GM23338 (cell line): ENCODE data around the gene CEND1. TPM values are rescaled to one million over a fixed set of nuclear protein-coding genes. Genes with fewer than 3 reads are reported as not detected.

ENCODE experiments used
- ATAC-seq: fragments of 200-7000 bp; cut with Tn5 transposase; 3 replicates; pipeline ENCODE4 v1.9.1; 2020
- DNase-seq: peaks from one replicate; pipeline ENCODE4 v3.0.0-alpha.2; 2015; ENCODE audit warnings: low spot score
- H2AFZ ChIP-seq: fragments of 200-600 bp; sonication (generic); 2 replicates; pipeline ENCODE4 v1.8.0; 2016; ENCODE audit warnings: antibody characterized with exemption, mild to moderate bottlenecking, moderate library complexity
- H3F3A ChIP-seq: fragments of 200-600 bp; sonication (generic); replicated peaks from 2 replicates; pipeline ENCODE4 v1.8.0; 2017; ENCODE audit warnings: antibody characterized with exemption, mixed run types, low read depth
- H3K27ac ChIP-seq: fragments of 200-600 bp; sonication (generic); 2 replicates; pipeline ENCODE4 v1.6.1; 2016; ENCODE audit warnings: low read depth
- H3K27me3 ChIP-seq: fragments of 200-600 bp; sonication (generic); 2 replicates; pipeline ENCODE4 v1.8.0; 2016; ENCODE audit warnings: mild to moderate bottlenecking, mixed run types, moderate library complexity; ENCODE audit not compliant: insufficient read depth
- H3K36me3 ChIP-seq: fragments of 200-600 bp; sonication (generic); 2 replicates; pipeline ENCODE4 v1.8.0; 2016; ENCODE audit warnings: mild to moderate bottlenecking; ENCODE audit not compliant: insufficient read depth
- H3K4me1 ChIP-seq: fragments of 200-600 bp; sonication (generic); 2 replicates; pipeline ENCODE4 v1.8.0; 2016; ENCODE audit warnings: mild to moderate bottlenecking, moderate library complexity; ENCODE audit not compliant: insufficient read depth
- H3K4me2 ChIP-seq: fragments of 200-600 bp; sonication (generic); 2 replicates; pipeline ENCODE4 v1.7.1; 2017; ENCODE audit warnings: mixed run types
- H3K4me3 ChIP-seq: fragments of 200-600 bp; sonication (generic); 2 replicates; pipeline ENCODE4 v1.6.1; 2016; ENCODE audit warnings: mixed run types
- H3K79me2 ChIP-seq: fragments of 200-600 bp; sonication (generic); replicated peaks from 2 replicates; pipeline ENCODE4 v1.8.0; 2017; ENCODE audit warnings: mild to moderate bottlenecking; ENCODE audit not compliant: insufficient read depth
- H3K9me2 ChIP-seq: fragments of 200-600 bp; sonication (generic); 2 replicates; pipeline ENCODE4 v1.8.0; 2017; ENCODE audit not compliant: insufficient read depth
- H4K20me1 ChIP-seq: fragments of 200-600 bp; sonication (generic); replicated peaks from 2 replicates; pipeline ENCODE4 v1.8.0; 2017; ENCODE audit warnings: mild to moderate bottlenecking; ENCODE audit not compliant: insufficient read depth
- H3K27ac Mint-ChIP-seq: 2 replicates; pipeline ENCODE4 v1.8.0; 2020; ENCODE audit warnings: inconsistent platforms, mild to moderate bottlenecking, moderate library complexity, mixed read lengths
- H3K27me3 Mint-ChIP-seq: 3 replicates; pipeline ENCODE4 v1.8.0; 2022; ENCODE audit warnings: low read depth, mild to moderate bottlenecking, moderate library complexity, mixed read lengths, inconsistent platforms; ENCODE audit not compliant: insufficient read depth, poor library complexity
- H3K36me3 Mint-ChIP-seq: 3 replicates; pipeline ENCODE4 v1.8.0; 2021; ENCODE audit warnings: low read depth, mild to moderate bottlenecking, inconsistent platforms, moderate library complexity, mixed read lengths
- H3K4me1 Mint-ChIP-seq: 3 replicates; pipeline ENCODE4 v1.8.0; 2020; ENCODE audit warnings: mild to moderate bottlenecking, inconsistent platforms, mixed read lengths
- H3K4me3 Mint-ChIP-seq: 3 replicates; pipeline ENCODE4 v1.8.0; 2021; ENCODE audit warnings: moderate library complexity, mild to moderate bottlenecking, inconsistent platforms, mixed read lengths
- H3K9me3 Mint-ChIP-seq: 3 replicates; pipeline ENCODE4 v1.8.0; 2020; ENCODE audit warnings: moderate library complexity, mild to moderate bottlenecking, inconsistent platforms, mixed read lengths
- CREB1 ChIP-seq: fragments of 250-450 bp; sonication (Bioruptor Pico); IDR thresholded peaks from 2 replicates; pipeline ENCODE4 v1.5.0; 2020; ENCODE audit warnings: low read depth, mild to moderate bottlenecking, moderate library complexity
- ETS1 ChIP-seq: IDR thresholded peaks from 2 replicates; pipeline ENCODE4 v1.6.1; 2016; ENCODE audit warnings: antibody characterized with exemption
- EZH2 ChIP-seq: fragments of 200-600 bp; sonication (generic); IDR thresholded peaks from one replicate; pipeline ENCODE4 v1.8.0; 2017; ENCODE audit warnings: antibody characterized with exemption, mild to moderate bottlenecking, low read depth; ENCODE audit not compliant: unreplicated experiment
- EZH2phosphoT487 ChIP-seq: fragments of 200-600 bp; sonication (generic); IDR thresholded peaks from one replicate; pipeline ENCODE4 v1.8.1; 2018; ENCODE audit warnings: antibody characterized with exemption; ENCODE audit not compliant: unreplicated experiment
- JUNB ChIP-seq: IDR thresholded peaks from one replicate; pipeline ENCODE4 v1.6.1; 2016; ENCODE audit warnings: antibody characterized with exemption; ENCODE audit not compliant: unreplicated experiment
- NANOG ChIP-seq: IDR thresholded peaks from 2 replicates; pipeline ENCODE4 v1.6.1; 2016; ENCODE audit warnings: antibody characterized with exemption, borderline replicate concordance
- POLR2AphosphoS5 ChIP-seq: IDR thresholded peaks from 2 replicates; pipeline ENCODE4 v1.6.1; 2016; ENCODE audit warnings: antibody characterized with exemption, low read depth
- REST ChIP-seq: IDR thresholded peaks from one replicate; pipeline ENCODE4 v1.6.1; 2018; ENCODE audit warnings: antibody characterized with exemption; ENCODE audit not compliant: unreplicated experiment
- STAT1 ChIP-seq: IDR thresholded peaks from one replicate; pipeline ENCODE4 v1.6.1; 2016; ENCODE audit warnings: antibody characterized with exemption; ENCODE audit not compliant: unreplicated experiment
- ZNF114 ChIP-seq: fragments of 250-450 bp; sonication (Bioruptor Pico); IDR thresholded peaks from 2 replicates; pipeline ENCODE4 v1.5.0; 2020; ENCODE audit warnings: mild to moderate bottlenecking, moderate library complexity
- ZNF331 ChIP-seq: fragments of 250-450 bp; sonication (Bioruptor Pico); IDR thresholded peaks from 2 replicates; pipeline ENCODE4 v1.5.0; 2020; ENCODE audit warnings: low read depth, mild to moderate bottlenecking, moderate library complexity
- polyA plus RNA-seq: library from polyadenylated mRNA; unstranded; fragments of >200 nt; fragmentation: Nextera tagmentation; extraction: Ambion mirVana; gene quantifications from 2 replicates; pipeline ENCODE4 v1.2.1, GENCODE V29; 2016
- total RNA-seq: library from RNA; depleted of rRNA; stranded (reverse); fragments of >200 nt; shearing (Covaris generic); gene quantifications from 2 replicates; pipeline ENCODE4 v1.2.3, GENCODE V29; 2014
- TF ChIP-seq, protein P1 (sequence below), 2 experiments: fragments of 200-600 bp in 1 of 2; sonication (generic) in 1 of 2; conservative IDR thresholded peaks; 2 replicates each; pipeline versions ENCODE4 v1.5.1 to v1.6.1; 2016 to 2017; ENCODE audit warnings: antibody characterized with exemption in 2 of 2, low read depth in 2 of 2, mild to moderate bottlenecking in 2 of 2, moderate library complexity in 1 of 2
- TF ChIP-seq, protein P2 (sequence below): fragments of 250-450 bp; sonication (Bioruptor Pico); IDR thresholded peaks from 2 replicates; pipeline ENCODE4 v1.5.0; 2020; ENCODE audit warnings: mild to moderate bottlenecking, moderate library complexity

CEND1 gene
- total and polyA plus RNA-seq, 2 experiments from 2014 or later: 4.8 to 5.5 TPM

DNA sequence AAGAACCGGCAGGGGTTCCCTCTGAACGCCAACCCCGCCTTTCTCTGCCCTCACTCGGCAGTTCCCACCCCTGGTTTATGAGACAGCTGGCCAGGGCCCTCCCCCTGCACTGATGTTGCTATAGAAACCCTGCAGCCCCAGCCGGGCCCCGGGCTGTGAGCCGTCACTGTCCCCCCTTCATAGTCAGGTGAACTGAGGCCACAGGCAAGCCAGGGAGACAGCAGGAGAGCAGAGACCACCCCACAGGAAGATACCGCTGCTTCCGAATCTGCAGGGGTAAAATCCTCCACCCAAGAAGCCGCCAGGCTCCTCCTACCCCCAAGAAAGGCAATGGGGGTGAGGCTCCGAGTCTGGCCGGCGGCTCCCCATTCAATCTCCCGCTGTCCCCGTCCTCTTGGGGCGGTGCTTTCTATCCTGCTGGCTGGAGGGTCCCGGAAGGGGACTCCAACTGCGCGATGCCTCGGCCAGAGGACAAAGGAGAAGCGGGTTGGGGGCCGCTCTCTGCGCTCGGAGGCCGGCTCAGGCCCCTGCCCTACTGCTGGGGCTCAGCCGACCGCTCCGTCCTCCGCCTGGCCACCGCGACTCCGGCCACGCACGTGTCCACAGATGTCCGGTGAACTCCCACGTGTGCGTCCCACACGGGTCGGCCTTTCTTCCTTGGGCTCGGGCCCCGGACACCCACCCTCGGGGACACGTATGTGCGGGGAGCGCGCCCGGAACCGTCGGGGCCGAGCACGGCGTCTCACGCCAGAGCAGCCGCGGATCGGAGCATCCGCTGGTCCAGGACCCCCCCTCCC lies 7.6 kb upstream of the CEND1 start:
- peak overlapping the region; percentile 81 for H3K4me3 Mint-ChIP-seq
- Histone ChIP-seq H3K79me2 (no peaks in the 10 kb centered on the region; the same call in 1 of the 2 replicates), H3K9me2 (no peaks in the 10 kb centered on the region), H3K4me3 (peak overlapping the region; percentile 86), H4K20me1 (no peaks in the 10 kb centered on the region), H3K27me3 (no peaks in the 10 kb centered on the region), H3K4me1 (peaks cover 8% of the 10 kb centered on the region; the same call in 1 of the 2 replicates), H3K27ac (peak overlapping the region; percentile 69; the same call in 1 of the 2 replicates), H3F3A (peaks cover 14% of the 10 kb centered on the region), H3K36me3 (no peaks in the 10 kb centered on the region), H2AFZ (peak overlapping the region; percentile 52; the same call in 1 of the 2 replicates), H3K4me2 (peak overlapping the region; percentile 95)
- H3K36me3 Mint-ChIP-seq: peaks cover 6% of the 10 kb centered on the region; the same call in 1 of the 3 replicates
- peaks cover 16% of the 10 kb centered on the region; the same call in 2 of the 3 replicates for H3K4me1 Mint-ChIP-seq
- H3K27me3 Mint-ChIP-seq: peaks cover 5% of the 10 kb centered on the region
- H3K9me3 Mint-ChIP-seq: no peaks in the 10 kb centered on the region
- ATAC-seq (peak; percentile 49), DNase-seq (peak; percentile 76)
- no peak for TF ChIP-seq CREB1 (CRISPR knock-in tag)
- TF ChIP-seq EZH2: no peak
- no peak for TF ChIP-seq ETS1
- TF ChIP-seq STAT1: no peak
- TF ChIP-seq REST: no peak
- TF ChIP-seq POLR2AphosphoS5: no peak; the same call in 1 of the 2 replicates
- TF ChIP-seq JUNB: no peak
- TF ChIP-seq, protein P1, sequence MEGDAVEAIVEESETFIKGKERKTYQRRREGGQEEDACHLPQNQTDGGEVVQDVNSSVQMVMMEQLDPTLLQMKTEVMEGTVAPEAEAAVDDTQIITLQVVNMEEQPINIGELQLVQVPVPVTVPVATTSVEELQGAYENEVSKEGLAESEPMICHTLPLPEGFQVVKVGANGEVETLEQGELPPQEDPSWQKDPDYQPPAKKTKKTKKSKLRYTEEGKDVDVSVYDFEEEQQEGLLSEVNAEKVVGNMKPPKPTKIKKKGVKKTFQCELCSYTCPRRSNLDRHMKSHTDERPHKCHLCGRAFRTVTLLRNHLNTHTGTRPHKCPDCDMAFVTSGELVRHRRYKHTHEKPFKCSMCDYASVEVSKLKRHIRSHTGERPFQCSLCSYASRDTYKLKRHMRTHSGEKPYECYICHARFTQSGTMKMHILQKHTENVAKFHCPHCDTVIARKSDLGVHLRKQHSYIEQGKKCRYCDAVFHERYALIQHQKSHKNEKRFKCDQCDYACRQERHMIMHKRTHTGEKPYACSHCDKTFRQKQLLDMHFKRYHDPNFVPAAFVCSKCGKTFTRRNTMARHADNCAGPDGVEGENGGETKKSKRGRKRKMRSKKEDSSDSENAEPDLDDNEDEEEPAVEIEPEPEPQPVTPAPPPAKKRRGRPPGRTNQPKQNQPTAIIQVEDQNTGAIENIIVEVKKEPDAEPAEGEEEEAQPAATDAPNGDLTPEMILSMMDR (conservative IDR thresholded peaks at IDR 0.05; ENCODE audit: low read depth in 2 of 2): no peak
- no peak for TF ChIP-seq EZH2phosphoT487
- TF ChIP-seq ZNF331 (CRISPR knock-in tag): no peak
- TF ChIP-seq ZNF114 (CRISPR knock-in tag): no peak
- no peak for TF ChIP-seq NANOG
- TF ChIP-seq, protein P2, sequence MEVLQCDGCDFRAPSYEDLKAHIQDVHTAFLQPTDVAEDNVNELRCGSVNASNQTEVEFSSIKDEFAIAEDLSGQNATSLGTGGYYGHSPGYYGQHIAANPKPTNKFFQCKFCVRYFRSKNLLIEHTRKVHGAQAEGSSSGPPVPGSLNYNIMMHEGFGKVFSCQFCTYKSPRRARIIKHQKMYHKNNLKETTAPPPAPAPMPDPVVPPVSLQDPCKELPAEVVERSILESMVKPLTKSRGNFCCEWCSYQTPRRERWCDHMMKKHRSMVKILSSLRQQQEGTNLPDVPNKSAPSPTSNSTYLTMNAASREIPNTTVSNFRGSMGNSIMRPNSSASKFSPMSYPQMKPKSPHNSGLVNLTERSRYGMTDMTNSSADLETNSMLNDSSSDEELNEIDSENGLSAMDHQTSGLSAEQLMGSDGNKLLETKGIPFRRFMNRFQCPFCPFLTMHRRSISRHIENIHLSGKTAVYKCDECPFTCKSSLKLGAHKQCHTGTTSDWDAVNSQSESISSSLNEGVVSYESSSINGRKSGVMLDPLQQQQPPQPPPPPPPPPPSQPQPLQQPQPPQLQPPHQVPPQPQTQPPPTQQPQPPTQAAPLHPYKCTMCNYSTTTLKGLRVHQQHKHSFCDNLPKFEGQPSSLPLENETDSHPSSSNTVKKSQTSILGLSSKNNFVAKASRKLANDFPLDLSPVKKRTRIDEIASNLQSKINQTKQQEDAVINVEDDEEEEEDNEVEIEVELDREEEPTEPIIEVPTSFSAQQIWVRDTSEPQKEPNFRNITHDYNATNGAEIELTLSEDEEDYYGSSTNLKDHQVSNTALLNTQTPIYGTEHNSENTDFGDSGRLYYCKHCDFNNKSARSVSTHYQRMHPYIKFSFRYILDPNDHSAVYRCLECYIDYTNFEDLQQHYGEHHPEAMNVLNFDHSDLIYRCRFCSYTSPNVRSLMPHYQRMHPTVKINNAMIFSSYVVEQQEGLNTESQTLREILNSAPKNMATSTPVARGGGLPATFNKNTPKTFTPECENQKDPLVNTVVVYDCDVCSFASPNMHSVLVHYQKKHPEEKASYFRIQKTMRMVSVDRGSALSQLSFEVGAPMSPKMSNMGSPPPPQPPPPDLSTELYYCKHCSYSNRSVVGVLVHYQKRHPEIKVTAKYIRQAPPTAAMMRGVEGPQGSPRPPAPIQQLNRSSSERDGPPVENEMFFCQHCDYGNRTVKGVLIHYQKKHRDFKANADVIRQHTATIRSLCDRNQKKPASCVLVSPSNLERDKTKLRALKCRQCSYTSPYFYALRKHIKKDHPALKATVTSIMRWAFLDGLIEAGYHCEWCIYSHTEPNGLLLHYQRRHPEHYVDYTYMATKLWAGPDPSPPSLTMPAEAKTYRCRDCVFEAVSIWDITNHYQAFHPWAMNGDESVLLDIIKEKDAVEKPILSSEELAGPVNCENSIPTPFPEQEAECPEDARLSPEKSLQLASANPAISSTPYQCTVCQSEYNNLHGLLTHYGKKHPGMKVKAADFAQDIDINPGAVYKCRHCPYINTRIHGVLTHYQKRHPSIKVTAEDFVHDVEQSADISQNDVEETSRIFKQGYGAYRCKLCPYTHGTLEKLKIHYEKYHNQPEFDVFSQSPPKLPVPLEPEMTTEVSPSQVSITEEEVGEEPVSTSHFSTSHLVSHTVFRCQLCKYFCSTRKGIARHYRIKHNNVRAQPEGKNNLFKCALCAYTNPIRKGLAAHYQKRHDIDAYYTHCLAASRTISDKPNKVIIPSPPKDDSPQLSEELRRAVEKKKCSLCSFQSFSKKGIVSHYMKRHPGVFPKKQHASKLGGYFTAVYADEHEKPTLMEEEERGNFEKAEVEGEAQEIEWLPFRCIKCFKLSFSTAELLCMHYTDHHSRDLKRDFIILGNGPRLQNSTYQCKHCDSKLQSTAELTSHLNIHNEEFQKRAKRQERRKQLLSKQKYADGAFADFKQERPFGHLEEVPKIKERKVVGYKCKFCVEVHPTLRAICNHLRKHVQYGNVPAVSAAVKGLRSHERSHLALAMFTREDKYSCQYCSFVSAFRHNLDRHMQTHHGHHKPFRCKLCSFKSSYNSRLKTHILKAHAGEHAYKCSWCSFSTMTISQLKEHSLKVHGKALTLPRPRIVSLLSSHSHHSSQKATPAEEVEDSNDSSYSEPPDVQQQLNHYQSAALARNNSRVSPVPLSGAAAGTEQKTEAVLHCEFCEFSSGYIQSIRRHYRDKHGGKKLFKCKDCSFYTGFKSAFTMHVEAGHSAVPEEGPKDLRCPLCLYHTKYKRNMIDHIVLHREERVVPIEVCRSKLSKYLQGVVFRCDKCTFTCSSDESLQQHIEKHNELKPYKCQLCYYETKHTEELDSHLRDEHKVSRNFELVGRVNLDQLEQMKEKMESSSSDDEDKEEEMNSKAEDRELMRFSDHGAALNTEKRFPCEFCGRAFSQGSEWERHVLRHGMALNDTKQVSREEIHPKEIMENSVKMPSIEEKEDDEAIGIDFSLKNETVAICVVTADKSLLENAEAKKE (CRISPR knock-in tag): no peak
- H3K27ac Mint-ChIP-seq: no peak overlapping the region
